SH-SY5Y (cell line): Measurements from ENCODE around the gene FAM216B.

Source experiments
- GATA2 ChIP-seq: IDR thresholded peaks from 2 replicates; pipeline ENCODE4 v1.6.1; 2011; ENCODE audit warnings: mild to moderate bottlenecking, low read depth, low read length
- GATA3 ChIP-seq: IDR thresholded peaks from 2 replicates; pipeline ENCODE4 v1.6.1; 2011; ENCODE audit warnings: low read depth, mild to moderate bottlenecking, low read length, moderate library complexity

- TF ChIP-seq GATA2 (no peak), GATA3 (no peak)
Measured at GRCh38 chr13:42798118-42798517, 16.7 kb downstream of the FAM216B start.
